ENCODE results near the gene CHST1. TPM values are rescaled to one million over a fixed set of nuclear protein-coding genes. Genes with fewer than 3 reads are reported as not detected.
A peak's percentile ranks its signal among the peaks of the same experiment; 100 is the strongest.

CHST1 gene, protein sequence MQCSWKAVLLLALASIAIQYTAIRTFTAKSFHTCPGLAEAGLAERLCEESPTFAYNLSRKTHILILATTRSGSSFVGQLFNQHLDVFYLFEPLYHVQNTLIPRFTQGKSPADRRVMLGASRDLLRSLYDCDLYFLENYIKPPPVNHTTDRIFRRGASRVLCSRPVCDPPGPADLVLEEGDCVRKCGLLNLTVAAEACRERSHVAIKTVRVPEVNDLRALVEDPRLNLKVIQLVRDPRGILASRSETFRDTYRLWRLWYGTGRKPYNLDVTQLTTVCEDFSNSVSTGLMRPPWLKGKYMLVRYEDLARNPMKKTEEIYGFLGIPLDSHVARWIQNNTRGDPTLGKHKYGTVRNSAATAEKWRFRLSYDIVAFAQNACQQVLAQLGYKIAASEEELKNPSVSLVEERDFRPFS
- total RNA-seq (not detected), polyA plus RNA-seq (not detected), total RNA-seq (not detected)

DNA sequence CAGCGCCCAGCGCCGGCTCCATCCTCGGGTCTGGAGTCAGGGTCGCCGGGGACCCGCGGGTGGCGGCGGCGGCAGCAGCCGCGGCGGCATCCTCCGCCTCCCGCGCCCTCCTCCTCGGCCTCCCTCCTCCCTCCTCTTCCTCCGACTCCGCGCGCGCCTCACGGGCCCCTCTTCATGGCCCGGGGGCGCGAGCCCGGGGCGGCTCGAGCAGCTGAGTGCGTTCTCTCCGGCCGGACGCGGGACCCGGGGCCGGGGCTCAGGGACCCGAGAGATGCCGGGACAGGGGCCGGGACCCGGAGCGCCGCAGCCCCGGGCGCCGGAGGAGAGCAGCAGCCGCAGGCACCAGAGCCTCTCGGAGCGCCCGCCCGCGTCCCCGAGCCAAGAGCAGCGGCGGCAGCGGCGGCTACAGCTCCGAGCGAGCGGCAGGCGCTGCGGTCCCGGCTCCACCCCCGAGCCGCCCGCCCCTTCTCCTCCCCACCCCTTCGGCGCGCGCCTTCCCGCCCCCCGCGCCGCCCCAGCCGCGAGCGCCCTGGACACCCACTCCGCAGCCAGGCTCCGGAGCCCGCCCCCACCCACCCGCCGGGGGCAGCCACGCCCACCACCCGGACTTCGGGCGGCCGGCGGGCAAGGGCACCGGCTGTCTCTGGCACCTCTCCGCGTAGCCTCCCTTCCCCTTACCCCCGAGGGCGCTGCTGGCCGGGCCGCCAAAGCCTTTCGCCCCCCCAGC is at the start of gene CHST1:
CHST1 (minus strand) TSS at position 417 of the 727 bp plus-strand sequence. CDS start 14,699 bp downstream, outside the sequence.
- no peaks in the 10 kb centered on the region for H3K36me3 Mint-ChIP-seq
- peaks cover 3 to 4% of the 10 kb centered on the region in 2 donors for H3K27me3 ChIP-seq (ENCODE audit: control insufficient read depth in 2 of 2, insufficient read depth in 2 of 2, low read length in 2 of 2)
- no peak within 1 kb of the TSS for H3K27ac Mint-ChIP-seq
- CTCF ChIA-PET, result no interaction called here
- H3K4me1 Mint-ChIP-seq, result peaks cover 0 to 4% (median 0%) of the 10 kb centered on the region in 7 donors
- no peaks in the 10 kb centered on the region for H3K36me3 ChIP-seq (ENCODE audit: control insufficient read depth in 2 of 3, insufficient read depth in 3 of 3, low read length in 3 of 3)
- POLR2A ChIA-PET, result no interaction called here
- no peaks in the 10 kb centered on the region for H3K4me1 ChIP-seq (ENCODE audit: control insufficient read depth in 2 of 2, insufficient read depth in 2 of 2, low read length in 2 of 2)
- ATAC-seq, result peak; percentile 22
- H3K9me3 ChIP-seq (ENCODE audit: control insufficient read depth in 2 of 3, low read length in 3 of 3), result no peaks in the 10 kb centered on the region
- DNase-seq, result peak in 1 of 9 donors; percentile 28
- intact Hi-C loops (cut with micrococcal nuclease), result no loop called here
- H3K4me3 Mint-ChIP-seq, result peak within 1 kb of the TSS in 9 of 10 donors; percentile 44 to 83 (median 71)
- H3K4me3 ChIP-seq (ENCODE audit: low read length), result no peak within 1 kb of the TSS
- H3K9me3 Mint-ChIP-seq, result no peaks in the 10 kb centered on the region
- H3K27me3 Mint-ChIP-seq, result peaks cover 53 to 71% (median 60%) of the 10 kb centered on the region in 5 donors
- H3K27ac ChIP-seq (ENCODE audit: low read depth, low read length), result no peak within 1 kb of the TSS

DNA sequence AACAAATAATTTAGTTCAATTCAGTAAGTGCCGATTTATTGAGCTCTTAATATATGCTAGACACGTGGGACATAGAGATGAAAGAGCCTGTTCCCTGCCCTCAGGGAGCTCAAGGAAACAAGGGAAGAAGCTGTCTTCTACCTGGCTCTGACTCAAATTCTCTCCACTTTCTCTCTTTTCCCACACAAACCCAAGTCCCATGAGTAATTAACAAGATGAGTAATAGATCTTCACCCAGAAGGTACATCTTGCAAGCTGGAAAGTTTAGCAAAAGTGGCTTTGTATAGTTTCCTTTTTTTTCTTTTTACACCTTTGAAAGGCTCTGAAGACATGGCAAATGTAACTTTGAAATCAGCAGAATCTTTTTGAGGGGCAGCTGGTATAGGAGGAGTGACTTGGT is 48.2 kb upstream of the CHST1 start:
- peaks cover 19 to 50% (median 38%) of the 10 kb centered on the region in 5 donors for H3K27me3 Mint-ChIP-seq
- Histone ChIP-seq H3K4me1 (ENCODE audit: control insufficient read depth in 2 of 2, insufficient read depth in 2 of 2, low read length in 2 of 2) (no peaks in the 10 kb centered on the region), H3K4me3 (ENCODE audit: low read length) (no peak overlapping the region), H3K27me3 (ENCODE audit: control insufficient read depth in 2 of 2, insufficient read depth in 2 of 2, low read length in 2 of 2) (no peaks in the 10 kb centered on the region), H3K9me3 (ENCODE audit: control insufficient read depth in 2 of 3, low read length in 3 of 3) (no peaks in the 10 kb centered on the region), H3K27ac (ENCODE audit: low read depth, low read length) (no peak overlapping the region), H3K36me3 (ENCODE audit: control insufficient read depth in 2 of 3, insufficient read depth in 3 of 3, low read length in 3 of 3) (no peaks in the 10 kb centered on the region)
- ChIA-PET CTCF (no interaction called here), POLR2A (no interaction called here)
- no peaks in the 10 kb centered on the region for H3K9me3 Mint-ChIP-seq
- no peak overlapping the region for H3K27ac Mint-ChIP-seq
- ATAC-seq, result no peak
- no peak overlapping the region for H3K4me3 Mint-ChIP-seq
- DNase-seq, result no peak
- intact Hi-C loops (cut with micrococcal nuclease), result no loop called here
- no peaks in the 10 kb centered on the region for H3K36me3 Mint-ChIP-seq
- H3K4me1 Mint-ChIP-seq, result no peaks in the 10 kb centered on the region

DNA sequence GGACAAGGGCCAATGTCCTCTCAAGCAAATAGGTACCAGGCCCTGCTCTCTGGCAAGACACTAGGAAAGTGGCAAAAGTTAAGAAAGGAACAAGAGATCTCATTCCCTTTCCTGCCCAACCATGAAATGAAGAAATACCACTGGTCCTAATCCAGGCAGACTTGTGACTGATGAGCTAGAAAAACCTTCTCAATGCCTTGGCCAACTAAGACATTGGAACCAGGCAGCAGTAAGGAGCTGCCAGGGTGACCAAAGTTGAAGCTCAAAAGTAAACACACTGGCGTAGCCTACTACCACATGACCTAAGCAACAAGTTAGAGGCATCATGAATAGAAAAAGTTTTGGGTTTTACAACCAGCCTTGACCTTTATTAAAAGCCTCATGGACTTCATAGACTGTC is 45.1 kb upstream of the CHST1 start:
- no peak overlapping the region for H3K4me3 ChIP-seq (ENCODE audit: low read length)
- H3K27me3 ChIP-seq (ENCODE audit: control insufficient read depth in 2 of 2, insufficient read depth in 2 of 2, low read length in 2 of 2), result no peaks in the 10 kb centered on the region
- H3K4me1 ChIP-seq (ENCODE audit: control insufficient read depth in 2 of 2, insufficient read depth in 2 of 2, low read length in 2 of 2), result no peaks in the 10 kb centered on the region
- DNase-seq, result no peak
- Mint-ChIP-seq H3K4me3 (no peak overlapping the region), H3K4me1 (no peaks in the 10 kb centered on the region), H3K36me3 (no peaks in the 10 kb centered on the region), H3K27ac (no peak overlapping the region), H3K9me3 (peaks cover 0 to 1% (median 0%) of the 10 kb centered on the region in 11 donors), H3K27me3 (peaks cover 39 to 63% (median 57%) of the 10 kb centered on the region in 5 donors)
- ChIA-PET CTCF (no interaction called here), POLR2A (interaction anchor here (0.6 kb wide), 1 partner anchor 413 kb away, joined by 3 read pairs; no protein-coding TSS in a partner anchor)
- no peaks in the 10 kb centered on the region for H3K9me3 ChIP-seq (ENCODE audit: control insufficient read depth in 2 of 3, low read length in 3 of 3)
- no peak for ATAC-seq
- intact Hi-C loops (cut with micrococcal nuclease), result no loop called here
- no peaks in the 10 kb centered on the region for H3K36me3 ChIP-seq (ENCODE audit: control insufficient read depth in 2 of 3, insufficient read depth in 3 of 3, low read length in 3 of 3)
- H3K27ac ChIP-seq (ENCODE audit: low read depth, low read length), result no peak overlapping the region

DNA sequence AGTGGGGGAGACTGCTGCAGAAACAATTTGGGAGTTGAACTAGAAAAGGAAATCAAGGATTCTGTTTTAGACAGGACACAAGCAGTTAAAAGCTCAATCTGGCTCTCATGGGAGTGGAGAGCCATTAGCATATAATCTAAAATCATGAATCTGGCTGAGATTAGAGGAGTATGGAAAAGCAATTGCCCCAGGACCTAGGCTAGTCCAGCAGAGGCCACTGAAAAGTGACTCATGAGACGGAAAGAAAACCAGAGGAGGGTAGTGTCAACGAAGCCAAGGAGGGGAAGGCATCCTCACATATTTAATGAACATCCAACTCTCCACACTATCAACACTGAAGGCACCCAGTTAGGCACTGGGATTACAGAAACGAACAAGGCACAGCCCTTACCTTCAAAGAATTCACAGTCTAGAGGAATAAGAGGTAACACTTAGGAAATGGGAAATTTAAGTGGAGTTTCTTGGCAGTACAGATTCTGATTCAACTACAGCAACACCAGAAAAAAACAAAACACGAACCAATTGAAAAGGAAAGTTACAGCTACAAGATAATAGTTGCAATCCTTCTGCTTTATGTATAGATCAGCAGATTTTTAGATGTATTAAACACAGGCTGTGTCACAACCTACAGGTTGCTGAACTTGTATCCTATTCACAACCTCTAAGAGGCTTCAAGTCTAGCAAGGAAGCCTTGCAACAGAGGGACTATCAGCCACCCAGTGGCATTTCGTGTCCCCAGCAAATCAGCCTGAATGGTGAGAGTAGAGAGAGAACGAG is 43.7 kb upstream of the CHST1 start:
- CTCF ChIA-PET, result no interaction called here
- DNase-seq, result no peak
- Mint-ChIP-seq H3K9me3 (peaks cover 0 to 1% (median 0%) of the 10 kb centered on the region in 11 donors), H3K4me3 (no peak overlapping the region), H3K27ac (no peak overlapping the region), H3K36me3 (no peaks in the 10 kb centered on the region), H3K4me1 (no peaks in the 10 kb centered on the region), H3K27me3 (peaks cover 38 to 60% (median 59%) of the 10 kb centered on the region in 5 donors)
- no peak for ATAC-seq
- Histone ChIP-seq H3K27ac (ENCODE audit: low read depth, low read length) (no peak overlapping the region), H3K36me3 (ENCODE audit: control insufficient read depth in 2 of 3, insufficient read depth in 3 of 3, low read length in 3 of 3) (no peaks in the 10 kb centered on the region), H3K4me1 (ENCODE audit: control insufficient read depth in 2 of 2, insufficient read depth in 2 of 2, low read length in 2 of 2) (no peaks in the 10 kb centered on the region), H3K9me3 (ENCODE audit: control insufficient read depth in 2 of 3, low read length in 3 of 3) (no peaks in the 10 kb centered on the region), H3K27me3 (ENCODE audit: control insufficient read depth in 2 of 2, insufficient read depth in 2 of 2, low read length in 2 of 2) (no peaks in the 10 kb centered on the region), H3K4me3 (ENCODE audit: low read length) (no peak overlapping the region)
- intact Hi-C loops (cut with micrococcal nuclease), result no loop called here
- POLR2A ChIA-PET, result no interaction called here

DNA sequence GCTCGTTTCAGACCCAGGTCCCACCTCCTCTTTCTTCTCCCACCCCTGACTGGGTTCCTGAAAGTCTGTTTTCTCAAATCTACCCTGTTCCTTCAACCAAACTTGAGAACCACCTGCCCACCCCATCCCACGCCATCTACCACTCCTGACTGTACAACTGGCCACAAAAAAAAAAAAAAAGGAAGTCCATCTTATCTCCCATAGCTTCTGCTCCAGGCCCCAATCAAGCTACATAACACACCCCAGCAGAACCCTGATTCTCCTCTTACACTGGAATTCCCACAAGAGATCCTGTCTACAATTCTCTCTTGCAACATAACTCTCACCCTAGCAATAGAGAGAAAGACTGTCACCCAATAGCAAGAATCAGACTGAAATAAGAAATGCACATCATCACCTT is 39.2 kb upstream of the CHST1 start:
- H3K36me3 ChIP-seq (ENCODE audit: control insufficient read depth in 2 of 3, insufficient read depth in 3 of 3, low read length in 3 of 3), result no peaks in the 10 kb centered on the region
- H3K27me3 ChIP-seq (ENCODE audit: control insufficient read depth in 2 of 2, insufficient read depth in 2 of 2, low read length in 2 of 2), result no peaks in the 10 kb centered on the region
- CTCF ChIA-PET, result interaction anchor here (0.7 kb wide), 1 partner anchor 781 kb away, joined by 3 read pairs; no protein-coding TSS in a partner anchor
- Mint-ChIP-seq H3K9me3 (peaks cover 0 to 5% (median 0%) of the 10 kb centered on the region in 11 donors), H3K27ac (no peak overlapping the region), H3K27me3 (peaks cover 32 to 54% (median 47%) of the 10 kb centered on the region in 5 donors), H3K36me3 (peaks cover 0 to 3% (median 0%) of the 10 kb centered on the region in 5 donors), H3K4me1 (no peaks in the 10 kb centered on the region), H3K4me3 (no peak overlapping the region)
- DNase-seq (no peak), ATAC-seq (no peak)
- H3K4me1 ChIP-seq (ENCODE audit: control insufficient read depth in 2 of 2, insufficient read depth in 2 of 2, low read length in 2 of 2), result no peaks in the 10 kb centered on the region
- no peak overlapping the region for H3K27ac ChIP-seq (ENCODE audit: low read depth, low read length)
- POLR2A ChIA-PET, result no interaction called here
- H3K9me3 ChIP-seq (ENCODE audit: control insufficient read depth in 2 of 3, low read length in 3 of 3), result no peaks in the 10 kb centered on the region
- no peak overlapping the region for H3K4me3 ChIP-seq (ENCODE audit: low read length)
- intact Hi-C loops (cut with micrococcal nuclease), result no loop called here

DNA sequence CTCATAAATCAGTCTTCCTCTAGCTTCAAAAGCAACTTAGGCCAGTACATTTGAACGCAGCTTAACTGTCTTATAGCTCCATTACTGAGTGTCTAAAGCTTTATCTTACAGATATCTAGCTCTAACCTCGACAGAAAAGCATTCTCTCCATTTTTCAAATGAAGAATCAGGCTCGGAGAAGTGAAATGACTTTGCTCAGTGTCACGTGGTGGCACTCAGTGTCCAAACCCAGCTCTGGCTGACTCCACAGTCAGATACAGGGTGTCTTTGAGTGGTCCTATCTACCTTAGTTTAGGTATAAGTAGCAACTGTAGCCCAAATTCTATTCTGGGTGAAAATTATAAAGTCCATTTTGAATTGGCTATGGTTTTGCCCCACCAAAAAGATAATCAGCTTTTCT is 38.7 kb upstream of the CHST1 start:
- Histone ChIP-seq H3K4me3 (ENCODE audit: low read length) (no peak overlapping the region), H3K27me3 (ENCODE audit: control insufficient read depth in 2 of 2, insufficient read depth in 2 of 2, low read length in 2 of 2) (no peaks in the 10 kb centered on the region), H3K9me3 (ENCODE audit: control insufficient read depth in 2 of 3, low read length in 3 of 3) (no peaks in the 10 kb centered on the region), H3K36me3 (ENCODE audit: control insufficient read depth in 2 of 3, insufficient read depth in 3 of 3, low read length in 3 of 3) (no peaks in the 10 kb centered on the region), H3K4me1 (ENCODE audit: control insufficient read depth in 2 of 2, insufficient read depth in 2 of 2, low read length in 2 of 2) (no peaks in the 10 kb centered on the region), H3K27ac (ENCODE audit: low read depth, low read length) (no peak overlapping the region)
- ATAC-seq (no peak), DNase-seq (no peak)
- Mint-ChIP-seq H3K27ac (no peak overlapping the region), H3K27me3 (peaks cover 30 to 55% (median 48%) of the 10 kb centered on the region in 5 donors), H3K4me3 (no peak overlapping the region), H3K36me3 (peaks cover 0 to 3% (median 0%) of the 10 kb centered on the region in 5 donors), H3K4me1 (peaks cover 0 to 2% (median 0%) of the 10 kb centered on the region in 7 donors), H3K9me3 (peaks cover 0 to 5% (median 0%) of the 10 kb centered on the region in 11 donors)
- ChIA-PET CTCF (no interaction called here), POLR2A (no interaction called here)
- intact Hi-C loops (cut with micrococcal nuclease), result no loop called here

All from naive thymus-derived CD4-positive, alpha-beta T cell (primary cell).